VCaP (cell line): ENCODE results near the gene GPR78.

Source experiments
- H3K27ac ChIP-seq: fragments of 450-650 bp; 2 replicates; pipeline ENCODE4 v1.5.1; 2017
- CTCF ChIP-seq: fragments of 450-650 bp; conservative IDR thresholded peaks from 2 replicates; pipeline ENCODE4 v1.5.1; 2017; ENCODE audit warnings: mild to moderate bottlenecking, moderate library complexity

Gene GPR78

GRCh38 chr4:8559011-8559410 lies 21.2 kb upstream of the GPR78 start:
- no peak for TF ChIP-seq CTCF
- H3K27ac ChIP-seq, result no peak overlapping the region

- H3K27ac ChIP-seq, result no peak overlapping the region
- no peak for TF ChIP-seq CTCF
These were observed 20.5 kb upstream of the GPR78 start for GRCh38 chr4:8559524-8560264.

GRCh38 chr4:8560265-8561047 lies 19.7 kb upstream of the GPR78 start:
- no peak overlapping the region for H3K27ac ChIP-seq
- TF ChIP-seq CTCF, result no peak

- no peak for TF ChIP-seq CTCF
- H3K27ac ChIP-seq, result no peak overlapping the region
These were observed 15.6 kb upstream of the GPR78 start for GRCh38 chr4:8564595-8564994.

- no peak for TF ChIP-seq CTCF
- H3K27ac ChIP-seq, result no peak overlapping the region
These were observed 12.0 kb upstream of the GPR78 start for GRCh38 chr4:8568068-8568668.

- no peak for TF ChIP-seq CTCF
- H3K27ac ChIP-seq, result no peak overlapping the region
These were observed 10.0 kb upstream of the GPR78 start for GRCh38 chr4:8570201-8570600.
